Stimulated activated naive CD8-positive, alpha-beta T cell treated with anti-CD3 and anti-CD28 coated beads, Interleukin-15, Interleukin-2, amounts not matched to agents 100 U/mL and 50 U/mL, for 24 hours (primary cell): Measurements from ENCODE around the gene SANBR.
"Not testable (repeated sequence)": the region's sequence is repeated elsewhere in the genome, so short reads cannot be mapped to it uniquely, and the experiment has no call there.

Experiments
- ATAC-seq: fragments of 150-1000 bp; cut with Tn5 transposase; one replicate; pipeline ENCODE4 v1.10.0; 2021
- DNase-seq: peaks from one replicate; pipeline ENCODE4 v3.0.0; 2021

SANBR gene

DNA sequence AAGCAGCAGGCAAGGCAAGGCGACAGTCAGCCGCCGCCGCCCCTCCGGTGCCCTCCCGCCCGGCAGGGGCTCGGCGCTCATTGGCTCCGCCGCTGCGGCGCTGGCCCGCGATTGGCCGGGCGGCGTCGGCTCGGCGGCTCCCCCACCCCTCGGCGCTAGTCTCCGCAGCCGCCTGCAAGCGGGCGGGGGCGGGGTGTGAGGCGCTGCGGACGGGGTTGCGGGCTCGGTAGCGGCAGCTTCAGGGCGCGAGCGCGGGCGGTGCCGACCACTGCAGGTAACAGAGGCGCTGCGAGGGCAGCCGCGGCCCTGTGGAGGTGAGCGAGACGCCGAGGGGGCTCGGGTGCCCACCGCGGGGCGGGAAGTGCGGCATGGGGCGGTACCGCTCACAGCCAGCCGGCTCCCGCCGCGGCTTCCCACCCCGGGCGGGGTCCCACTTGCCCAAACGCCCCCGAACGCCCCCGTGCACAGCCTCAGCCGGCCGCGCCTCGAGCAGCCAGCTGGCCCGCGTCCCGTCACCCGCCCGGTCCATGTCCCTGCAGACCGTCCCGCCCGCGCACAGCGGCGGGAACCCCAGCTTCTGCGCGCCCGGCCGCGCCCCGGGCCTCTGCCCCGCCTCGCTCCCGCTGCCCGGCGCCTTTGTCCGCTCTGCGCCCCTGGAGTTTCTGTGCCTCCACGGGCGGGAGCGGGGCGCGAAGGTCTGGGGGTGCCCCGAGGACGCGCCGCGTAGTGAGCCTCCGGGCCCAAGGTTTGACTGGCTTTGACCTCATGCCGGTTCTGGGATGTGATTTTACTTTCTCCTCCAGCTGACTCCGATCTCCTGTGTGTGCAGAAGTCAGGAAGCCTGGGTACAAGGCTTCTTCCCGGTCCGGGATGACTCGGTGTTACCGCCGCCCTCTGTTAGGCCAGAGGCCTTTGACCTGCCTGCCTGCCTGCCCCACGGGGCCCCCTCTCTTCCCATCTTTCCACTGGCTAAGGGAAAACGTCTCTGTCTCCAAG, at the start of gene SANBR:
Gene SANBR (plus strand): TSS at position 158 of the 996 bp plus-strand sequence. CDS start 4,480 bp downstream, outside the sequence.
- peak; percentile 85 for DNase-seq
- ATAC-seq = peak; percentile 99

- DNase-seq (no peak), ATAC-seq (no peak)
Observed at GRCh38 chr2:61015976-61016375, 49.7 kb upstream of the SANBR start.

DNA sequence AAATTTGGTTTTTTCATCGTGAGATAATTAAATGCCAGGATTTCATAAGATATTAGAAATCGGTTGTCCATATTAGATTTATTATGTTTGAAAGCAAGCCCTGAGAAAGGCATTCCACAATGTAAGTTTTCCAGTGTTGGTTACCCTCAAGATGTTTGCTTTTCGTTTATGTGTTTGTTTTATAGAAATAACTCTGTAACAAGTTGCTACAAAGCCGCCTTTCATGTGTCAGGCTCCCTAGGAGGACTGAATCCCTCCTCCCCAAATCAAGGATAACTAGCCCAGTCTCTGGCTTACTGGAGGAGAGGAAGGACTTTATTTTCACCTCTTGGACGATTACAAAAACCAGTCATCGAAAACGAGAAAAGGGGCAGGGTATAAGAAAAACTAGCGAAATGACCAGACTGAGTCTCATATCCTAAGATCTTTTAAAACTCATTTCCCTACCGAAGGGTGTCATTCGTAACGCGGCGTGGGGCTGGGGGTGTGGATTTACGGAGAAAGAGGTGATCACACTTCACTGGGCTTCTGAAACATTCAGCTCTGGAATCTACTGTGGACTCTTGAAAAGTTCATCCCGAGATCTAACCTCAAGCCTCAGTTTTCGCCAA, 49.2 kb upstream of the SANBR start:
- ATAC-seq (no peak), DNase-seq (peak; percentile 41)

- DNase-seq (peak; percentile 70), ATAC-seq (peak; percentile 79)
Observed at GRCh38 chr2:61017003-61017555, 48.6 kb upstream of the SANBR start.

GRCh38 chr2:61017556-61018317, 47.9 kb upstream of the SANBR start, which contains the start of the genes PEX13 and PUS10:
Gene PEX13, plus strand, starts transcription at chr2:61017720. Its CDS starts 40 bp downstream, at chr2:61017760.
Gene PUS10, minus strand, starts transcription at chr2:61018255. Its CDS starts 6,365 bp downstream, at chr2:61011890.
- DNase-seq (peak; percentile 76), ATAC-seq (peak; percentile 90)

- ATAC-seq (no peak), DNase-seq (no peak)
Observed at GRCh38 chr2:61018318-61018755, 47.3 kb upstream of the SANBR start.

DNA sequence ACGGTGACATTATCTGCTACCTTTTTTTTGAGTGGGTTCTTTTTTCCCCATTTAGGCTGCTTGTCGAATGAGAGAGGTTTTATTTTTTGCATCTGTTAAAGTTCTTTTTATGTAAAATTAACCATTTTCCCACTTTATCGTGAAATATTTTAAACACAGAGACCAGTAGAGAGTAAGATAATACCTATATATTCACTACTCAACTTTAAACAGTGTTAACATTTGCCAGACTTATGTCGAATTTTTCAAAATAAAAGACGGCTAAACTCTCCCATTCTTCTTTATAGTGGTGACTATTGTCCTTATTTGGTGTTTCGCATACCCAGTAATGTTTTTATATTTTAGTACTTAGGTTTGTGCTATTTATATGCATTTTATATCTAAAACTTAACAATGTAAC, 46.9 kb upstream of the SANBR start:
- no peak for DNase-seq
- ATAC-seq = no peak

DNA sequence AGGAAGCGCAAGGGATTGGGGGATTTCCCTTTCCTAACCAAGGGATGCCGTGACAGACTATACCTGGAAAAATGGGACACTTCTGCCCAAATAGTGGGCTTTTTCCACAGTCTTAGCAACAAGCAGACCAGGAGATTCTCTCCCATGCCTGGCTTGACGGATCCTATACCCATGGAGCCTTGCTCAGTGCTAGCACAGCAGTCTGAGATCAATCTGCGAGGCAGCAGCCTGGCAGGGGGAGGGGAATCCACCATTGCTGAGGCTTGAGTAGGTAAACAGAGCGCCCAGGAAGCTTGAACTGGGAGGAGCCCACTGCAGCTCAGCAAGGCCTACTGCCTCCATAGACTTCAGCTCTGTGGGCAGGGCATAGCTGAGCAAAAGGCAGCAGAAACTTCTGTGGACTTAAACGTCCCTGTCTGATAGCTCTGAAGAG, 44.4 kb upstream of the SANBR start:
- no peak for ATAC-seq
- DNase-seq = no peak

GRCh38 chr2:61023670-61024069, 42.0 kb upstream of the SANBR start:
- DNase-seq (no peak), ATAC-seq (no peak)

GRCh38 chr2:61029533-61029932, 36.1 kb upstream of the SANBR start:
- ATAC-seq = no peak
- no peak for DNase-seq

GRCh38 chr2:61034592-61034991, 31.1 kb upstream of the SANBR start:
- DNase-seq, ATAC-seq: not testable (repeated sequence)

- ATAC-seq, DNase-seq: not testable (repeated sequence)
Observed at GRCh38 chr2:61036643-61037042, 29.0 kb upstream of the SANBR start.

DNA sequence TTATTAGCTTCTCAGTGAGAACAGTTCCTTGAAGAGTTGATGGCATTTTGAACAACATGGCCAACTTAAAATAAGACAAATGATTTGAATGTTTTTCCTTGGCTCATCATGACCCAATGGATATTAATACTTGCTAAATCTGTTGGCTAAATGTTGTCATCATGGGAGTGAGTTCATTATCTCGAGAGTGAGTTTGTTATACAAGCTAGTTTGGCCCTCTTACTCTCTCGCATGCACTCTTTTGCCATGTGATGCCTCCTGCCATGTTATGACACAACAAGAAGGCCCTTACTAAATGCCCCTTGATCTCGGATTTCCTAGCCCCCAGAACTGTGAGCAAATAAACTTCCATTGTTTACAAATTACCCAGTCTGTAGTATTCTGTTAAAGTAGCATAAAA, 22.9 kb upstream of the SANBR start:
- DNase-seq (no peak), ATAC-seq (no peak)

- DNase-seq = no peak
- ATAC-seq = no peak
Observed at GRCh38 chr2:61044636-61045035, 21.0 kb upstream of the SANBR start.

DNA sequence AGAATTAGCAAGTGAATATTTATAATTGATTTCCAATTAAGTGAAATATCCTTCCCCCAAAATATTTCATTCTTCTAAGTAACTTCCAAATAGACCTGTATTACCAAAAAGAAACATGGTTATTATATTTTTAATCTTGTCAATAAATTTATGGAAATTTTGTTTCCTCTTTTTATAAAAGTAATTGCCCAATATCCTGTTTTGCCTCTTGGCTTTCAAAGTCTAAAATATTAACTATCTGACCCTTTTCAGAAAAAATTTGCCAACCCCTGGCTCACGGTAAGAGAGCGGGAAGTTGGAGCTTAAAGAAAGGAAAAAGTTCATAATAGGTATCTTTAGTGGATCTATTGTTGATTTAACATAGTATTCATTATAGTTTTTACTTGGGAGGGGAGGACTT, 20.4 kb upstream of the SANBR start:
- ATAC-seq = no peak
- no peak for DNase-seq

GRCh38 chr2:61045999-61046398, 19.7 kb upstream of the SANBR start:
- no peak for ATAC-seq
- no peak for DNase-seq

DNA sequence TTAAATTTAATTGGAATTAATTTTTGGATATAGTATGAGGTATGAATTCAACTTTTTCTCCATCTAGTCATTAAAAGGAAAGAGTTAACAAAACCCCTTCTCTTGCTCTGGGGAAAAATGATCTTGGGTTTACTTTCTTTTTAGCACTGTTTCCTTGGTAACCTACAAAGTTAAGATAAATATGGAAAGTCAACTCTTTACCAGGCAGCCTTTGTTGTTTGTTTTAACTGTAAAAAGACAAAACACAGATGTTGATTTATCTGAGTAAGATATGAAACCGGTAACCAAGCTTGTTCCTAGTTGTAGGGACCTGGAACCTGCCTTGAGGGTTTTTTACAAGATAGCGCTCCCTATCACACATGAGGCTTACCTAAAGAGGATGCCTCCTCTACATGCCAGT, 10.1 kb upstream of the SANBR start:
- ATAC-seq (no peak), DNase-seq (no peak)

DNA sequence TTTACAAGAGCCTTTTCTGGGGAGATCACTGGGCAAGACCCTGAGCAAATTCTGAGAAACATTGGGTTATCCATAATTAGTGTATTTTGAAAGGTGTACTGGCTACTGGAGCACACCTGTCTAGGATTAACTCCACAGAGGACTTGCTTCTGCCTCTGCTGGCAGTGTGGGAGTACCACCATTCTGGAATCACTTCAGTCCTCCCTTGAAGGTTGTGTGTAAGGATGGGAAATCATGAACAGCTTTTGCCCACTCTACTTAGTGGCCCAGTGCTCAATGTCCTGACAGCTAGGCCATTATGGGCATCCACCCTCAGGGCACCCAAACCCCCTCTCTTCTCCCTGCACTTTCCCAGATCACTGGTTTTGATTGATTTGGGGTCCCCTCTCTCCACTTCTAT, 8.1 kb upstream of the SANBR start:
- no peak for ATAC-seq
- DNase-seq = no peak

GRCh38 chr2:61059382-61059781, 6.3 kb upstream of the SANBR start:
- DNase-seq (no peak), ATAC-seq (no peak)

- no peak for ATAC-seq
Observed at GRCh38 chr2:61074100-61074499, 8.4 kb downstream of the SANBR start.

GRCh38 chr2:61085883-61086282, 20.2 kb downstream of the SANBR start:
- DNase-seq = no peak
- ATAC-seq = no peak

More at GRCh38 chr2:61074100-61074499, 8.4 kb downstream of the SANBR start:
- no peak for DNase-seq

GRCh38 chr2:61089797-61090196, 24.1 kb downstream of the SANBR start:
- ATAC-seq = no peak

More at GRCh38 chr2:61089797-61090196, 24.1 kb downstream of the SANBR start:
- DNase-seq = no peak
